B cell (primary cell): ENCODE results near the gene VPS41.

ENCODE experiments used
- CTCF ChIP-seq: fragments of 200-600 bp; IDR thresholded peaks from one replicate; pipeline ENCODE4 v1.8.0; 2022; ENCODE audit warnings: antibody characterized with exemption, mild to moderate bottlenecking
- EZH2 ChIP-seq: IDR thresholded peaks from 2 replicates; pipeline ENCODE4 v1.6.1; 2012; ENCODE audit warnings: borderline replicate concordance, low read depth, mild to moderate bottlenecking, moderate library complexity, low read length; ENCODE audit not compliant: insufficient read depth, poor library complexity, severe bottlenecking

GRCh38 chr7:38880454-38880853 lies 28.5 kb downstream of the VPS41 start:
- TF ChIP-seq CTCF: no peak
- TF ChIP-seq EZH2: no peak
